GM18909 (cell line): ENCODE results near the gene FBXO24.
"Not testable (repeated sequence)": the region's sequence is repeated elsewhere in the genome, so short reads cannot be mapped to it uniquely, and the experiment has no call there.

Experiments
- ATAC-seq: cut with Tn5 transposase; IDR thresholded peaks from one replicate; pipeline ENCODE4 v1.9.1; 2021; ENCODE audit warnings: mild to moderate bottlenecking; ENCODE audit not compliant: unreplicated experiment, poor library complexity

Gene FBXO24

GRCh38 chr7:100556541-100556940, 29.6 kb upstream of the FBXO24 start:
- ATAC-seq: no peak

GRCh38 chr7:100559127-100559526, 27.0 kb upstream of the FBXO24 start:
- no peak for ATAC-seq

- ATAC-seq: no peak
These were observed 24.5 kb upstream of the FBXO24 start for GRCh38 chr7:100561491-100562194.

- no peak for ATAC-seq
These were observed 23.7 kb upstream of the FBXO24 start for GRCh38 chr7:100562195-100563099.

GRCh38 chr7:100563100-100563564, 23.0 kb upstream of the FBXO24 start:
- no peak for ATAC-seq

DNA sequence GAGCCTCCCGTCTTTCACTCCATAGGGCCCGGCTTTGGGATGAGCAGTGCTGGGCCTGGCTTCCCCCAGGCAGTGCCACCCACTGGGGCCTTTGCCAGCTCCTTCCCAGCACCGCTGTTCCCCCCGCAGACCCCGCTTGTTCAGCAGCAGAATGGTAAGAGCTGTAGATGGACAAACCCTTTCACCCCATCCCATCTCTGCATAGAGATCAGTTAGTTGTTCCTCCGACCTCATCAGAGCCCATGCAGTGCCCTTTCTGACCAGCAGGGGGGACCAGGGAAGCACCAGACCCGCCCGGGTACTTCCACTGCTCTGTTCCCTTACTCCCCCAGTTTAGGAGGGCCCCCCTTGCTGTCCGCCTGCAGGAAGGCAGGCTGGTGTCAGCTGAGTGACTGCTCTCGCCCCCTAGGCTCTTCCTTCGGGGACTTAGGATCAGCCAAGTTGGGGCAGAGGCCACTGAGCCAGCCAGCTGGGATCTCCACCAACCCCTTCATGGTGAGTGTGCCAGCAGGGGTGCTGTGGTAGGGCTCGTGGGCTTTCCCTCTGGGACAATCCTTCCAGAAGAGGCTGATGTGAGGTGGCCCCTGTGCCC, 22.2 kb upstream of the FBXO24 start:
- peak; percentile 47 for ATAC-seq

DNA sequence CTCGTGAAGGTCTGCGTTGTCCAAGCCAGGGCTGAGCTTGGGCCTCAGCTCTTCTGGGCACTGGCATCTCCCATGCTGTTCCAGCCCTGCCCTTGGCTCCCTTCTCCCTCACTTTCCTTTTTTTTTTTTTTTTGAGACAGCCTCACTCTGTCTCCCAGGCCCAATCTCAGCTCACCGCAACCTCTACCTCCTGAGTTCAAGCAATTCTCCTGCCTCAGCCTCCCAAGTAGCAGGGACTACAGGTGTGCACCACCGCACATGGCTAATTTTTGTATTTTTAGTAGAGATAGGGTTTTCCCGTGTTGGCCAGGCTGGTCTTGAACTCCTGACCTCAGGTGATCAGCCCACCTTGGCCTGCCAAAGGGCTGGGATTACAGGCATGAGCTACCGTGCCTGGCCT, 21.7 kb upstream of the FBXO24 start:
- ATAC-seq: not testable (repeated sequence)

DNA sequence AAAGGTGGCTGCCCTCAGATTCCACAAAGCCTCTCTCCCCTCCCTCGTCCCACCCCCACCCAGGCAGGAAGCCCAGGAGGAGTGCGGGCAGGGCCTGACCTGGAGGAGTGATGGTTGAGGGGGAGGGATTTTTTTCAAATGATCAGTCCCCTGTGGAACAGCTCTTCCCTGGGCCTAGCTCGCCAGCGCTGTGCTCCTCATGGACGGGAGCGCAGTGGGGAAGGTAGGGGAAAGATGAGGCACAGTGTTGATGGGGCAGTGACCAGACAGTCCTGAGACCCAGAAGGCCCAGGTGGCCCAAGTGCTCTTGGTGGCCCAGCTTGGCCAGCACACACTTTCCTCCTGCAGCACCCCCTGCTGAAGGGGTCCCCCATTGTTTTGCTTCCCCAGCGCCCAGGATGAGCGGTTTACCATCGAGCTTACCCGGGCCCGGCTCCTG, 21.0 kb upstream of the FBXO24 start:
- no peak for ATAC-seq

- ATAC-seq: no peak
These were observed 20.1 kb upstream of the FBXO24 start for GRCh38 chr7:100566018-100566531.

DNA sequence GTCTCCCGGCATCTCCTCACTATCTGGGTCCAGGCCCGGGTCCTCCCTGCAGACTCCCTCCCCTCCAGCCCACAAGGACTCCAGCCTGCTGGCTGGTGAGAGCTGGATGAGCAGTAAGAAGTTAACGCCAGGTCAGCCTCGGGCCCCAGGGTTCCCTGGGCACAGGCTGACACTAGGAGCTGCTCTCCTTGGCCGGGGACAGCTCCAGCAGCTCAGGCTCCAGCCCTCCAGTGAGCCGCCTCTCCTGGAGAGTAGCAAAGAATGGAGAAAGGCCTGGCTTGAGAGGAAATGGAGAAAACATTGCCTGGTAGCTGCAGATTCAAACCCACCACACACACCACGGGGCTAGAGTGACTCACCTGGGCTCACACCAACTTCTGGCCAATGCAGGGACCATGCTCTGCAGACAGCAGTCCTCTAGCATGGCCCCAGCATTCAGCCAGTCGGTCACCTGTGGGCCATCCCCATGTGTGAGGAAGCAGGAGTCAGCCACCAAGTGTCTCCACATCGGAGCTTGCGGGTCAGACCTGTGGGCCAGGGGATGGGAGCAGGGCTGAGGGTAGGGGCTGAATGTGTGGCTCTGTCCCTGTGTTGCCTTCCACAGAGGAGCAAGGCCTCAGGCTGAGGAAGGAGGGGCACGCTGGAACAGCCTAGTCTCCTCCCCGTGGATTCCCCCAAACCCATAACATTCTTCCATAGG, 18.9 kb upstream of the FBXO24 start:
- ATAC-seq: no peak

DNA sequence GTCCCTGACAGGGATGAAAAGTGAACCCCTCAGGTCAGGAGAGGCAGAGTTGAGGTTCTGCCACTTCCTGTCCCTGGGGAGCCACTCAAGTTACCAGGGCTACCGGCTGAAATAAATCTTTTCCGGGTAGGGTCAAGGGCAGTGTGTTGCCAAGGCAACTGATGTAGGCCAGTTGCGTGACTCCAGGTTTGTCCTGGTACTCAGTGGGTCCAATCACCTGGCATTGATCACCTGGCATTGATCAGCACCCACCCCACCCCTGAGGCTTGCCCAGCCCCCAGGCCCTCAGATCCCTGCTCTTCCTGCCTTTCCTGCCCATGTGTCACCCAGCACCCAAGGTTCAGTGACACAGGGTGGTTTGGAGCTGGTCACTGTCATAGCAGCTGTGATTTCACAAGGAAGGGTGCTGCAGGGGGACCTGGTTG, 18.4 kb upstream of the FBXO24 start:
- ATAC-seq: peak; percentile 35

- no peak for ATAC-seq
These were observed 17.8 kb upstream of the FBXO24 start for GRCh38 chr7:100568176-100568895.

GRCh38 chr7:100568896-100569844, 17.0 kb upstream of the FBXO24 start:
- peak; percentile 42 for ATAC-seq

DNA sequence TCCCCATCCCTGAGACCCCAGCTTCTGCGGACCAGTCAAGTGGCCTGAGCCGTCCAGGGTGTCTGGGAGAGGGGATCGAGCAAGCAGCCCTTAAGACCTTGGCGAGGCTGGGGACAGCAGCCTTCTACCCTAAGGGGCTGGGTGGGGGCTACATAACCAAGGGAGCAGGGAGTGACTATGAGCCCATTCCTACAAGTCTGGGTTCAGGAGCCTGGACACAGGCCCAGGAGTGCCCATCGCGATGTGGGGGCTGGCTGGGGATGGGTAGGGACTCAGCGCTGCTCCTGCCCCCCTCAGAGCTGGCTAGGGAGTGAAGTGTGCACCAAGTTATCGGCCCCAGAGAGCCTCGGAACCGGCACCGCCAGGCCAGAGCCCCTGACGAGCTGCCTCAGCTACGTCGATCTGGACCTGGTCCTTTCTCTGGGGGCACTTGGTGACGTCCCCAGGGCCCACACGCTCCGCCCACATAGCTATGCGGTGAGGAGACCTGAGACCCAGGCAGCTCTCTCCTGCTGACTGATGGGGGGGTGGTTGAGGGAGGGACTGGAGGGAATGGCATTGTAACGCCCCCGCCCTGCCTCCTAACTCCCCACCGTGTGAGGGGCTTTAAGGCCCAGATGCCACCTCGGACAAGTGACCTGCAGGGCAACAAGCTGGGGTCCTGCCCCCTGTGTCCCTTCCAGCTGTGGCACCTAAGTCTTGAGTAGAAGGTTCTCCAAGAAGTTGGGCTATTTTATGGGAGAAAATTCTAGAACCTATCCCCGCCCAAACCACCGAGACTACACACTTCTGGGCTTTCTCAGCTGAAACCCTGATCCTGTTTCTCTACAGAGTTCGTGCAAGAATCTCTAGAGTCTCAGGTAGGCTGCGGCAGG, 14.9 kb upstream of the FBXO24 start:
- ATAC-seq: no peak

DNA sequence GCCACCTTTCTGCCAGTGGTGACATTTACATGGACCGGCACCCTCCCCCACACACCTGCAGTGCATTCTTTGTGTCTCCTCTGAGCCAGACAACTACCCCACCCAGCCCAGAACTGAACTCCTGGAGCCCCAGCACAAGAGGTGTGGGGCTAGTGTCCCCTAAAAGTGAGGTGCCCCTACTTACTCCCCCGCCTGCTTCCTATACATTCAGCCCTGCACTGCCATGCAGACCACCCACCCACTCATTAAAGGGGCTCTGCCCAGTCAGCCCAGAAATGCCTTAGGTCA, 14.4 kb upstream of the FBXO24 start:
- no peak for ATAC-seq

- ATAC-seq: no peak
These were observed 13.7 kb upstream of the FBXO24 start for GRCh38 chr7:100572281-100572948.
